Measurements from ENCODE around the gene PRXL2A. TPM values are rescaled to one million over a fixed set of nuclear protein-coding genes. Genes with fewer than 3 reads are reported as not detected.

PRXL2A gene
- total RNA-seq, 1 experiment from 2014 or later: 47.1 TPM

DNA sequence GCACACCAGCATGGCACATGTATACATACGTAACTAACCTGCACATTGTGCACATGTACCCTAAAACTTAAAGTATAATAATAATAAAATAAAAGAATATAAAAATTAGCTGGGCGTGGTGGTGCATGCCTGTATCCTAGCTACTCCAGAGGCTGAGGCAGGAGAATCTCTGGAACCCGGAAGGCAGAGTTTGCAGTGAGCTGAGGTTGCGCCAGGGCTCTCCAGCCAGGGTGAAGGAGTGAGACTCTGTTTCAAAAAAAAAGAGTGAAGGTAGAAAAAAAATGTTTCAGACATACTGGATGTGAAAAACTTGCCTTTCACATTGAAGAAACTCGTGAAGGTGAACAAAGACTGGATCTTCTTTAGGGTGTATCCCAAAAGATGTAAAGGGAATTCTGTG lies 72.5 kb downstream of the PRXL2A start:
- Histone ChIP-seq H3K56ac (ENCODE audit: insufficient read length, low read depth, low read length) (no peak overlapping the region), H4K5ac (ENCODE audit: insufficient read length, low read depth, low read length) (no peak overlapping the region), H3K27ac (ENCODE audit: insufficient read length, low read depth, low read length) (no peak overlapping the region), H3K4me2 (ENCODE audit: insufficient read depth, insufficient read length, low read length) (no peak overlapping the region), H3K79me2 (ENCODE audit: insufficient read depth, low read length) (peaks cover 8% of the 10 kb centered on the region; the same call in 1 of the 2 replicates), H4K91ac (ENCODE audit: insufficient read length, low read depth, low read length) (no peak overlapping the region), H3K18ac (ENCODE audit: insufficient read length, low read depth, low read length) (no peak overlapping the region), H4K8ac (replicated peaks; ENCODE audit: insufficient read length, low read depth, low read length) (no peak overlapping the region), H3K23me2 (ENCODE audit: insufficient read length, low read depth, low read length, poor library complexity, severe bottlenecking) (no peaks in the 10 kb centered on the region), H3T11ph (ENCODE audit: low read length) (no peak overlapping the region), H3K9me3 (ENCODE audit: control insufficient read depth, low read depth, low read length) (no peaks in the 10 kb centered on the region), H2BK120ac (ENCODE audit: low read depth, low read length, poor library complexity, severe bottlenecking) (no peak overlapping the region), H3K4ac (ENCODE audit: low read depth, low read length) (no peak overlapping the region), H3K27me3 (ENCODE audit: insufficient read depth, low read length) (no peaks in the 10 kb centered on the region), H3K23ac (ENCODE audit: insufficient read length, low read depth, low read length) (no peak overlapping the region), H3K4me1 (ENCODE audit: insufficient read depth, low read length) (peaks cover 6% of the 10 kb centered on the region; the same call in 1 of the 2 replicates), H2BK12ac (ENCODE audit: insufficient read length, low read depth, low read length) (no peak overlapping the region), H2AFZ (ENCODE audit: low read length) (no peak overlapping the region), H4K20me1 (ENCODE audit: control insufficient read depth, insufficient read depth, insufficient read length) (no peaks in the 10 kb centered on the region), H3K79me1 (ENCODE audit: insufficient read depth, low read depth, low read length, poor library complexity, severe bottlenecking) (no peaks in the 10 kb centered on the region), H3K9ac (ENCODE audit: extremely low read depth, insufficient read length, low read length) (no peak overlapping the region), H2BK5ac (ENCODE audit: insufficient read length, low read length) (no peak overlapping the region), H2BK20ac (ENCODE audit: low read depth, low read length, poor library complexity, severe bottlenecking) (no peak overlapping the region), H2BK15ac (ENCODE audit: low read depth, low read length) (no peak overlapping the region), H2AK5ac (ENCODE audit: insufficient read length, low read length) (no peak overlapping the region), H3K14ac (ENCODE audit: insufficient read depth, low read length) (no peak overlapping the region)
- H3K36me3 Mint-ChIP-seq (ENCODE audit: insufficient read depth in 1 of 3, low read depth in 3 of 3): peaks cover 8 to 19% (median 15%) of the 10 kb centered on the region in 3 experiments
- peaks cover 6 to 7% of the 10 kb centered on the region in 2 experiments; a peak in 4 of 5 replicates for H3K9me3 Mint-ChIP-seq
- WGBS (ENCODE audit: extremely low coverage, insufficient read length, low lambda C conversion rate): no CpG with 5 or more reads among the region's 5 CpGs
- H3K4me3 Mint-ChIP-seq: no peak overlapping the region
- peaks cover 44 to 60% of the 10 kb centered on the region in 2 experiments for H3K4me1 Mint-ChIP-seq
- H3K27ac Mint-ChIP-seq: no peak overlapping the region
- TF ChIP-seq, protein P1, sequence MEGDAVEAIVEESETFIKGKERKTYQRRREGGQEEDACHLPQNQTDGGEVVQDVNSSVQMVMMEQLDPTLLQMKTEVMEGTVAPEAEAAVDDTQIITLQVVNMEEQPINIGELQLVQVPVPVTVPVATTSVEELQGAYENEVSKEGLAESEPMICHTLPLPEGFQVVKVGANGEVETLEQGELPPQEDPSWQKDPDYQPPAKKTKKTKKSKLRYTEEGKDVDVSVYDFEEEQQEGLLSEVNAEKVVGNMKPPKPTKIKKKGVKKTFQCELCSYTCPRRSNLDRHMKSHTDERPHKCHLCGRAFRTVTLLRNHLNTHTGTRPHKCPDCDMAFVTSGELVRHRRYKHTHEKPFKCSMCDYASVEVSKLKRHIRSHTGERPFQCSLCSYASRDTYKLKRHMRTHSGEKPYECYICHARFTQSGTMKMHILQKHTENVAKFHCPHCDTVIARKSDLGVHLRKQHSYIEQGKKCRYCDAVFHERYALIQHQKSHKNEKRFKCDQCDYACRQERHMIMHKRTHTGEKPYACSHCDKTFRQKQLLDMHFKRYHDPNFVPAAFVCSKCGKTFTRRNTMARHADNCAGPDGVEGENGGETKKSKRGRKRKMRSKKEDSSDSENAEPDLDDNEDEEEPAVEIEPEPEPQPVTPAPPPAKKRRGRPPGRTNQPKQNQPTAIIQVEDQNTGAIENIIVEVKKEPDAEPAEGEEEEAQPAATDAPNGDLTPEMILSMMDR (conservative IDR thresholded peaks at IDR 0.05): no peak
- no peaks in the 10 kb centered on the region for H3K27me3 Mint-ChIP-seq (ENCODE audit: low read depth)
- no peak for DNase-seq
